IPS-NIHi7 (cell line): ENCODE data around the gene KLHDC7B.
A peak's percentile ranks its signal among the peaks of the same experiment; 100 is the strongest.

ENCODE experiments used
- DNase-seq: peaks from one replicate; pipeline ENCODE4 v3.0.0; 2012; ENCODE audit warnings: mixed read lengths; ENCODE audit errors: extremely low spot score

KLHDC7B gene

DNA sequence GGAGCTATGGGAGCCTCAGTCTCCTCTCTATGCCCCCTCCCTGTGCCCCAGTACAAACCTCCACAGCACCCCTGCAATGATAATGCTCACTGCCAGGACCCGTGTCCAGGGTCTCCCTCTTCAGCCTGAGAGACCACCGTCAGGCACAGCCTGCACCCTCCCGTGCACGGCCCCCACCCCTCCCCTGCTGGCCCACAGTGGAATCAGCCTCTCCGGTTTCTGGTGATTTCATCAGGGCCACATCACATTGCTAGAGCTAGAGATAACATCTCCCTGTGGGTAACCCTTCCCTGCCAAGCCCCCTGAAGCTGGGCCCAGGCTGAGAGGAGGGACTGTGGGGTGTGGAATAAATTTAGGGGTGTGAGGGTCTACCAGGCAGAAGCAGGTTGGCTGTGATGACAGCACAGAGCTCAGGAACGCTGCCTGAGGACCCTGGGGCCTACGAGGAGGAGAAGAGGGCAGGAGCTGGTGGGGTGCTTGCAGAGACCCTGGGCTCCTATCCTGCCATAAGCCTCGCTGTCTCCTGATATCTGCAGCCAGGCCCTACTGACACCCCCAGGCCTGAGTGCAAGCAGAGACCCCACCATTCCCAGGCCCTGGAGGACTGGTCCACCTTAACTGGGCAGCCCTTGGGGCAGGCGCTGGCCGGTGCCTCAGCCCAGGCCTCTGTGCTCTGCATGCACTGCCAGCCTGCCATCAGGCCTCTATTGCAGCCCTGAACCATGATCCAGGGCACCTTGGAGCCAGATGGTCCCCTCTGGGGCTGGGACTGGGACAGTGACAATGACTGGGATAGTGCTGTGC lies at the start of gene KLHDC7B:
Gene KLHDC7B, plus strand, starts transcription at position 378 of the 804 bp plus-strand sequence. Its CDS starts 345 bp downstream, at position 723.
- DNase-seq: no peak

GRCh38 chr22:50497093-50497492 lies 48.6 kb upstream of the KLHDC7B start:
- no peak for DNase-seq

GRCh38 chr22:50498322-50498890 lies 47.3 kb upstream of the KLHDC7B start:
- peak; percentile 87 for DNase-seq

- DNase-seq: no peak
These were observed 45.2 kb upstream of the KLHDC7B start for GRCh38 chr22:50500452-50500851.

DNA sequence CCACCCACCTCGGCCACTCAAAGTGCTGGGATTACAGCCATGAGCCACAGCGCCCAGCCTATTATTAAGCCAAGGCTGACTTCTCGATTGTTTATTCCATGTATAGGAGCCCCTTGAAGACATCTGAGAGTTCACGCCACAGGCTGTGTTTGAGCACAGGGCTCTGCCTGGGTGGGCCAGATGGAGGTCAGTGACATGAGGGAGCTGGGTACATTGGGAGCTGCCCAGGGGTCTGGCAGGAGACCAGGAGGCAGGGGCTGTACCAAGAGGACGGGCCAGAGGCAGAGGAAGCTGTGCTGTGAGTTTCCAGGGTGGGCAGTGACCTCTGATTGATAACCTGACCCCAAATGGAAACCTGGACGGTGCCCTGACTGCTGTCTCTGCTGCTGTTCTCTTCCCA lies 43.6 kb upstream of the KLHDC7B start:
- no peak for DNase-seq

- DNase-seq: no peak
These were observed 42.8 kb upstream of the KLHDC7B start for GRCh38 chr22:50502628-50503474.

DNA sequence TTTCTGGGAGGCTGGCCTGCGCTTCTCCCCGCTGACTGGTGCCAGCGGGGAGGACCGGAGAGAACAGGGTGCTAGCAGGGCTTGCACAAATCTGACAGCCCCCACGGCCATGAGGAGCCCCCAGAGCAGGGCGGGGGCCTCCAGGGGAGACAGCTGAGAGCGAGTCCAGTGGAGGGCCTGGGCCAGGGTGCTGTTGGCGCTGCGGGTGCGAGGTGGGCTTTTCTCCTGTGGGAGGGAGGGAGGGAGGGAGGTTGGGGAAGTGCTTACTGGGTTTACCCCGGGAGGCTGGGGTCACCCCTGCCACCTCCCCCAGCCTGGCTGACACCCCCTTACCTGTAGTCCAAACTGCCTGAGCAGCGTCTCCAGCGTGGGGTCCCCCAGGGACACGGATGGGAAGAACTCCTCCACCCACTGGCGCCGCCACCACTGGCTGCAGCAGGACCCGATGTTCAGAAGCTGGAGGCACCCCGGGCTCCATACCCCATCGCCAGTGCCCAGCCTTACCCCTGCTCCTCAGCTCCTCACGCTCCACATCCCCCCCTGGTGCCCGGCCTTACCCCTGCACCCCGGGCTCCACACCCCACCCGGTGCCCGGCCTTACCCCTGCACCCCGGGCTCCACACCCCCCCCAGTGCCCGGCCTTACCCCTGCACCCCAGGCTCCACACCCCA lies 42.1 kb upstream of the KLHDC7B start:
- no peak for DNase-seq

DNA sequence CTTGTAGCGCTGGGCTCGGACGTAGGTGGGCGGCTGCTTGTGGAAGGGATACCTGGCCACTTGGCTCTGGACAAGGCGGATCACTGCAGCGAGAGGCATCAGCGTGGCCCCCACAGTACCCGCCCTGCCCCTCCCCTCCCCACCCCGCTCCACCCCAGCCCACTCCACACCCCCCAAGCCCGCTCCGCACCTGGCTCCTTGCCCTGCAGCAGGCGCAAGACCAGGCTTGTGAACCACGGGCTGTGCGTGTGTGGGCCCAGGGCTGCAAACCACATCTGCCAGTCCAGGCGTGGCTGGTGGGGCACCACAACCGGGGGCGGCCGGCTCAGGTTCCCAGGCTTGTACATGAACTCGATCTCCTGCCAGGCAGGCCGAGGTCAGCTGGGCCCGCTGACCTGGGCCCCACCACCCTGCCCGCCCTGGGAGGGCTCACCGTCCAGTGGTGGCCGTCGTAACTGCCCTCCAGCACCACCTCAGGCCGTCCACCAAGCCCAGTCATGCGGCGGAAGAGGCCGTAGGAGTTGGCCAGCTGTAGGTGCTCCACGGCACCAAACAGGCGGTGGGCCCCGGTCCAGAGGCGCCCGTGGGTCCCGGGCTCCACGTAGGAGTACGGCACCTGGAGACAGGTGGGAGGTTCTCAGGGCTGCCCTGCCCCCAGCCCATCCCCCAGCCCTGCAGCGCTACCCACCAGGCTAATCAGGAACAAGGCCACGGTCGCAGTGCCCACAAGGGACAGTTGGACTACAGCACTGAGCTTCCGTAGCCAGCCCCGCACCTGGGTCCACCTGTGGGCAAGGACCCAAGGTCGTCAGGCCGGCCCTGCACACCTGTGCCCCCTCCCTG lies 41.1 kb upstream of the KLHDC7B start:
- no peak for DNase-seq

DNA sequence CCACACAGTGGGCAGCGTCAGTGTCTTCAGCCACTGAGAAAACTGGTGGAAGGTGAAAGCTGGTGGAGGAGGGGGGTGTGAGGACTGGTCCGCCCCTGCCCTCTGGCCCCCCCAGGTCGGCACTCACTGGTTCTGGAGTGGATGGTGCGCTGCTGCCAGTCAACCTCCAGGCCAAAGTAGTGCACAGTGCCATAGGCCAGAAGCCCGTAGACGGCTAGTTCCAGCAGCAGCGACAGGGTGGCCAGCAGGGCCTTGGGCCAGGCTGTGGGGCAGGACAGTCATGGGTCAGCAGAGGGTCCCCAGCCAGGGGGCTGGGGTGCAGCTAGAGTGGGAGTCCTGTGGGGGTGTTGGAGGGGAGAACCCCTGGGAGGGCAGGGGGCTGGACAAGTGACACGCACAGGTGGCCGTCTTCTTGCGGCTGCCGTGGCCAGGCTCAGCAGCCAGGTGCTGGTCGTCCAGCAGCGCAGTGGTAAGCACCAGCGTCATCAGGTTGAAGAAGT lies 40.4 kb upstream of the KLHDC7B start:
- no peak for DNase-seq

DNA sequence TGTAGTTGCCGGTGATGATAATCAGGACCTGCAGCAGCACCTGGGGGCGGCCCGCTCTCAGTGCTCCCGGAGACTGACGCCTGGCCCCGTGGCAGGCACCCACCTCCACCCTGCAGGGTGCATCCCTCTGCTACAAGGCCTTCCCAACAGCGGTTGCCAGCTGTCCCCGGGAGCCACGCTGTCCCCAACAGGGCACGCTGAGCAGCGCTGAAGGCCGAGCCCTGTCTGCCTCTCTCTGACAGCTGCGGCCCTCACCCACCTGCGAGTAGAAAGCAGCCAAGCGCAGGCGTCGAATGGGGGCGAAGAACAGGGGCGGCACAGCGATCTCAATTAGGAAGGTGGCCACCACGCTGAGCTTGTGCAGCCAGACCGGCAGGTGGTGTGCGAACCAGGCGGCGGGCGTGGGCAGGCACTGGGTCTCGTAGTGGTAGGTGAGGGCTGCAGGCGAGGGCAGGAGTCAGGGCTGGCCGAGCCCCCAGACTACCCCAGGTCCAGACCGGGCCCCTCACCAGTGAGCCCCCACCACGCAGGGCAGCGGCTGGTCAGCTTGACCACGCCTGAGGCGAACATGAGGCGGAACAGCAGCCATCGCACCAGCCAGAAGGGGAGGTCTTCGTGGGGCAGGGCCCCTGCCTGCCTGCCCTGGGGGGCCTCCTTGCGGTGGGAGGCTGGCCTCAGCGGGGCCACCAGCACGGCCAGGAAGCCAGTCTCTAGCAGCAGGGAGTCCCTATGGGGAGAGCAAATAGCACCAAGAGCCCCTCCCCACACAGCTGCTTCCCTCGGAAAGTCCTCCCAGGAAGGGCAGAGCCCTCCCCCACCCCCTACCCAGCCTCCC lies 39.7 kb upstream of the KLHDC7B start:
- no peak for DNase-seq

- DNase-seq: no peak
These were observed 38.9 kb upstream of the KLHDC7B start for GRCh38 chr22:50506611-50507420.

DNA sequence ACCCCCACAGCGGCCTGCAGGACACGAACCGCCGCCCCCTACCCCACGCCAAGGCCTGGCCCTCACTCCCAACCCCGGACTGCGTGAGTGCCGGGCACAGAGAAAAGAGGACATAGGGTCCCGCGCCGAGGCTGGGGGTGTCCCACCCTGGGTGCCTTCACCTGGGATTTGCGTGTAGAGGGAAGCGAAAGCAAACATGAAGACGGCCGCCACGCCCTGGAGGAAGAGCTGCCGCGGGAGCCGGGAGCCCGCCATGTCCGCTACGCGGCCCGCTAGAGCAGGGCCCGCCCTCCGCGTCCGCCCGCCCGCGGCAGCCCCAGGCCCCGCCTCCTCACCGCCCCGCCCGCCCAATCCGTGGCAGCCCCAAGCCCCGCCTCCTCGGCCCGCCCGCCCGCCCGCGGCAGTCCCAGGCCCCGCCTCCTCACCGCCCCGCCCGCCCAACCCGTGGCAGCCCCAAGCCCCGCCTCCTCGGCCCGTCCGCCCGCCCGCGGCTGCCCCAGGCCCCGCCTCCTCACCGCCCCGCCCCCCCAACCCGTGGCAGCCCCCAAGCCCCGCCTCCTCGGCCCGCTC lies 38.2 kb upstream of the KLHDC7B start, which contains the start of gene LMF2:
Gene LMF2, minus strand, starts transcription at position 282 of the 570 bp plus-strand sequence. Its CDS starts 27 bp downstream, at position 255.
- peak; percentile 95 for DNase-seq

GRCh38 chr22:50507991-50508884 lies 37.5 kb upstream of the KLHDC7B start, which contains the start of gene NCAPH2:
Gene NCAPH2 (plus strand): TSS chr22:50508224. CDS start chr22:50508338, 114 bp downstream.
- peak; percentile 100 for DNase-seq

DNA sequence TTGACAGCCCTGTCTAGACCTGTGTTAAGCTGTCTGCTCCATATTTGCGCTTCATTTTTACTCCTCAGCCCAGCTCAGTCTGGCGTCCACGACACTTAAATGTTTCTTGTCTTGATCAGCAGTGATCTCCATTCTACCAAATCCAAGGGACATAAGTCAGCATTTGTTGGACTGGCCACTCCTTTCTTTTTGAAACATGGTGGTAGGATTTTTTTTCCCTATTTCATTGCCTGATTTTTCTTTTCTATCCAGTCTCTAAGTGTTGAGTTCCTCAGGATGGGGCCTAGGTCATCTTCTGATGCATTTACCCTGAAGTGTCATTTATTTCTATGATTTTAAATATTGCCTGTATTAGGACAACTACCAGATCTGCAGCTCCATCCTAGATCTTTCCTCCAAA lies 36.8 kb upstream of the KLHDC7B start:
- no peak for DNase-seq

DNA sequence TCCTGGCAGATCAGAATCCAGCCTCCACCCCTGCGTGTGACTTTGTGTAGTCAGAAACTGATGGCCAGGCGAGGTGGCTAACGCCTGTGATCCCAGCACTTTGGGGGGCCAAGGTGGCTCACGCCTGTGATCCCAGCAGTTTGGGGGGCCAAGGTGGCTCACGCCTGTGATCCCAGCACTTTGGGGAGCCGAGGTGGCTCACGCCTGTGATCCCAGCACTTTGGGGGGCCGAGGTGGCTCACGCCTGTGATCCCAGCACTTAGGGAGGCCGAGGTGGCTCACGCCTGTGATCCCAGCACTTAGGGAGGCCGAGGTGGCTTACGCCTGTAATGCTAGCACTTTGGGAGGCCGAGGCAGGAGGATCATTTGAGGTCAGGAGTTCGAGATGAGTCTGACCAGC lies 32.5 kb upstream of the KLHDC7B start:
- no peak for DNase-seq

- no peak for DNase-seq
These were observed 29.6 kb upstream of the KLHDC7B start for GRCh38 chr22:50516068-50516467.

DNA sequence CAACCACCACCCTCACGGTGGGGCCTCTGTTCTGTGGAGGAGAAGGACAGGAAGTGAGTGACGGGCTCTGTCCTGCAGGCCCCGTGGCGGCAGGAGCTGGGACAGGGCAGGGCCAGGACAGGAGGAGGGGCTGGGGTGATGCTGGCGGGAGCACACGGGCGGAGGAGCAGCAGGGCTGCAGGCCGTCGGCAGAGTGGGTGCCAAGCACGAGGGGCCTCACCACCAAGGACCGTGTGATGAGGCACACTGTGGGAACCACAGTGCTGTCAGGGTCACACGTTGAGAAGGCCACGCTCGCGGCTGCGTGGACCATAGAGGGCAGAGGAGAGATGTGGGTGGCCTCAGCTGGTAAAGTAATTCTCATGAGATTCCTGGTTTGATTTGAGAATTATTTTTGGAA lies 28.8 kb upstream of the KLHDC7B start:
- no peak for DNase-seq
